CD4-positive, alpha-beta T cell treated with Interleukin-15 for 4 hours (primary cell): ENCODE data around the gene CGNL1.

ENCODE experiments used
- DNase-seq: peaks from one replicate; pipeline ENCODE4 v3.0.0-alpha.2; 2020; ENCODE audit warnings: low spot score

CGNL1 gene

GRCh38 chr15:57385923-57386390, 9.7 kb downstream of the CGNL1 start:
- no peak for DNase-seq

DNA sequence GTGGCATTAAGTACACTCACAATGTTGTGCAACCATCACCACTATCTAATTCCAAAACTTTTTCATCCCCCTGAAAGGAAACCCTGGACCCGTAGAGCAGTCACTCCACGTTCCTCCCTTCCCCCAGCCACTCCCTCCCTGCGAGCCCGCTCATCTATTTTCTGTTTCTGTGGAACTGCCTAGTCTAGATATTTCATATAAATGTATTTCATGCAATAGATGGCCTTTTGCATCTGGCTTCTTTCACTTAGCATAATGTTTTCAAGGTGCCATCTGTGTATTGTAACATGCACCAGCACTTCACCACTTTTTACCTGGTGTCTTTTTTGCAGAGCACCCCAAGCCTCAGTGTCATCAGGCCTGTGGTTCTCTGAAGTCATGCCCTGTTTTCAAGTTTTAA, 10.7 kb downstream of the CGNL1 start:
- DNase-seq, result no peak

- DNase-seq, result no peak
Observed at GRCh38 chr15:57387564-57388076, 11.3 kb downstream of the CGNL1 start.

- DNase-seq, result no peak
Observed at GRCh38 chr15:57388464-57388863, 12.2 kb downstream of the CGNL1 start.

GRCh38 chr15:57389991-57390390, 13.7 kb downstream of the CGNL1 start:
- no peak for DNase-seq

- no peak for DNase-seq
Observed at GRCh38 chr15:57390583-57390982, 14.3 kb downstream of the CGNL1 start.

- DNase-seq, result no peak
Observed at GRCh38 chr15:57391537-57391936, 15.2 kb downstream of the CGNL1 start.

DNA sequence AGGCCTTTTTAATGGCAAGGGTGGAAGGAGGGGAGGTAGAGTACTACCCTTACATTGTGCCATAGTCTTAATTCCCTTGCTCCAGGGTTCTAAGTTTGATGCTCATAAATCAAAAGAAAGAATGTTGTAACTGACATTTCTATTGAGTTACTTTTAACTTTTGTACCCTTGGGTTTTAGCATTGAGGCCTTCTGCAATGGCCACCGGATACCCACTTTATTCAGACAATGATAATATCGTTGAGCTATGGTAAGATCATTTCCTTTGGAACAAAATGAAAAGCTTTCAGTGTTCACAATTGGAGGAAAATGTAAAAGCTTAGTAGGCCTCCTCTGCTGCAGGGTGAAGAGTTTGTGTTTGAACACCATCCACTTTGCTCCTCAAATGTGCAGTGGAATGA, 16.8 kb downstream of the CGNL1 start:
- DNase-seq, result no peak

DNA sequence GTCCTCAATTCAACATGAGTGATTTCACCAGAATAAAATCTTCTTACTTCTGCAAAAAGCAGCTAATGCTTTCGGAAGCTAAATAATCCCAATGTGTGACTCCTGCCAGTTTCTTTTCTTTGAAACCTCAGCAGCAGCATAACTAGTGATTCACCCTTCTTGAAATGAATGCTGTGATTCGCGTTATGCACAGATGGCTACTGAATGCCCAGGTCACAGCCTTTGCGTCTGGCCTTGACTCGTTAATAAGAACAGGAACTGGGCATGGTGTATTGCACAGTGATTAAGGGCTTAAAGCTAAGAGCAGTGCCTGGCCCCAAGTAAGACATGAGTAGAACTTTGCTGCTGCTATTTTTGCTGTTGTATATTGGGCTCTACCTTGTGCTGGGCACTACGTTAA, 19.0 kb downstream of the CGNL1 start:
- DNase-seq, result no peak

DNA sequence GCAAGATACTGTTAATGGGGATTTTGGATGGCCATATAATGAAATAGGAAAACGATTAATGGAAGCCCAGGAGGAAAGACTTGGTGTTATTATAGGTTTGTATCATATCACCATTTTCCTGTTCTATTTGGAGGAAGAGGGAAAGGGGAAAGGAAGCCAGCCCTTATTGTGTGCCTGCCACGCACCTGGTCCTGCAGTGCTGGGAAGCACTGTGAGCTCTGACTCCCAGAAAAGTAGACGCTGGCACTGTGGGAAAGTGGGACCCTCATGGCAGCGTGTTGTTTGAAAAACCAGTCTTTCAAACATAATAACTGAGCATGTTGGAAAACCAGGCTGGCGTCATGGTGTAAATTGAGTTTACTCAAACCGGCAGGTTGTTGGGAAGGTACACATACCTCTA, 22.0 kb downstream of the CGNL1 start:
- DNase-seq, result no peak

- DNase-seq, result no peak
Observed at GRCh38 chr15:57401546-57401945, 25.2 kb downstream of the CGNL1 start.

DNA sequence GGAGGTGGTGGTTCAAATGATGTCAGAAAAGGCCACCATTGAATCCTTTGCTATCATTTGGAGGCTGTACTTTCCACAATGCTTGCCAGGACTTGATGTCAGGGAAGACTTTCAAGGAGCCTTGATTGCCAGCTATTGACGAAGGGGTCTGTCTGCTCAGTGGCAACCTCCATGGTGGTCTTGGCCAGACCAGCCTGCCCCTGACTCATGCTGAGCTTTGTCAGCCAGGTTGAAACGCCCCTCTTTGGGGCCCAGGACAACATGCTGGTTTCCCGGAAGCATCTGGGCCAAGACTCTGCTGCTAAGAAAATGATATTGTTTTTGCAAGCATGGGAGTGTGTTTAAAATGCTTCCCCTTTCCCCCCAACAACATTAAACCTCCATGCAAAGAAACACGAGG, 26.7 kb downstream of the CGNL1 start:
- no peak for DNase-seq

DNA sequence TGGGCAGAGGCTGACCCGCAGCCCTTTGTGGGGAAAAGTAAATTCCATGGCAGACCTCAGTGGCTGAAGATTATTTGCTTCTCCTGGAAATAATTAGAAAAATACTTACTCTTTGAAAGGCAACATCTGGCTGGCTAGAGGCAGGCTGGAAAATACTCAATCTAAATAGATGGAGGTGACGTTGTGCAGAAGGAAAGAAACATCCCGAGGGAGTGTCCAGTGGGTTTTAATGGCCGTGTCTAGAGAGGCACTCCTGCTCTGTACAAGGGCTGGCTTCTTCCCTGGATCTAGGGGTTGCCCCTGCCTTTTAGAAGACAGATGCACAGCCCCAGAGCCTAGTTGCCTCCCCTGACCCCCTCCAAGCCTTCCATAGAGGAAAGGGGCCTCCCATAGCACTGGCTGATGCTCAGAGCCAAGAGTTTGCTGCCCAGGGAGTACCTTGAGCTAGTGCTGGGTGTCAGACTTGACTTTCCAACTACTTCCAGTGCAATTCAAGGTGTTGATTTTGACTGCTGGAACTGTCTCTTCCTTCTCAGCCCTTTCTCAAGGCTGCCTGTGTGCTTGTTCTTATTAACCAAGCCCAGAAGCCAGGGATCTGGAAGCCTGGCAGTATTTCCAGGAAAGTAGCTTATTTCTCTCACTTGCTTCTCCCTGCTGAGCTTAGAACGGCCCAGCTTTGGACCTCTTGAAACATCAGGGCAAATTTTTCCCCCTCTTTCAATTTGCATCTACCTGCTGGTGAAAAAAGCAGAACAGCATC, 27.4 kb downstream of the CGNL1 start:
- DNase-seq, result no peak

DNA sequence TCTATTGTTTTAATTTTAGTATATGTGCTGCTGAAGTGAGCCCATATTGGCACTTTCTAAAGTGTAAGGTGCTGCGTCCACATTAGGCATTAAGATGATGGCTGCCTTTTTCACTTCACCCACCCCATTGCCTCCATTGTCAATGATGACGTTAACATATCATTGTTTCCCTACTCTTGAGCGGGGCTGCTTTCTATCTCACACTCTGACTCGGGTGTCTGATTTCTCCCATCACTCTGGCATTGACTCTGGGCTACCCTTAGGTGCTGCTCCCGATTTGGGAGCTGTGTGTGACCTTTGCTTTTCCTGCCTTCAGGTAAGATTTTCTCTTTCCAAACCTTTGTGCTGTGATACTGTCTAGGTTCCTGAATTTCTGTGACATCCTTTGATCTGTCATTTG, 28.8 kb downstream of the CGNL1 start:
- no peak for DNase-seq

DNA sequence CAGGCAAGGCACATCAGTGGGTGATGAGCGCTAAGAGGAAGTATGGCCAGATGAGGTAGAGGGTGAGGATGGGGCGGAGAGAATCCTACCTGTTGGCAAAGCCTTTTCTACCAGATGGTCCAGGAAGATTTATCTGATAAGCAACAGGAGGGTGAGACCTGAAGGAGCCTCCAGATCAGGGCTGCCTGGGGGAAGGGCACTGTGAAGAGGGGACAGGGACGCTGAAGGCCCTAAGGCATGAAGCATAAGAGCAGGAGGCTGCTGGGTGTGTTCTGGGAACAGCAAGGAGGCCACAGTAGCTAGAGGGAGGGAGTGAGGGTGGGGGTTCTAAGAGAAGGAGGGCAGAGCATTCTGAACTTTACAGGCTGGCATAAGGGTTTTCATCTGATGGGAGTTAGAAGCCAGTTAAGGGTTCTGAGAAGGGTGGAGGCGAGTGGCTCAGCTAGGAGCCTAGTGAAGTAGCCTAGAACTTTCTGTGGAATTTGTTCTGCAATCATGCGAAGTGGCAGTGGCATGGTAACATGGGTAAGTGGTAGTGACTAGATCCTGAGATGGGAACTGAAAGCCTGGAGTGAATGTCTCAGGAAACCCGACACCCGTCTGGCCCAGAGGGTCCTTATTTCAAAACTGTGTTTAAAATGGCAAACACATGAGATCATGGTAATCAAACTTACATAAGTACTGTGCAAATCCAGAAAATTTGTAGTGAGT, 29.9 kb downstream of the CGNL1 start:
- DNase-seq, result no peak

DNA sequence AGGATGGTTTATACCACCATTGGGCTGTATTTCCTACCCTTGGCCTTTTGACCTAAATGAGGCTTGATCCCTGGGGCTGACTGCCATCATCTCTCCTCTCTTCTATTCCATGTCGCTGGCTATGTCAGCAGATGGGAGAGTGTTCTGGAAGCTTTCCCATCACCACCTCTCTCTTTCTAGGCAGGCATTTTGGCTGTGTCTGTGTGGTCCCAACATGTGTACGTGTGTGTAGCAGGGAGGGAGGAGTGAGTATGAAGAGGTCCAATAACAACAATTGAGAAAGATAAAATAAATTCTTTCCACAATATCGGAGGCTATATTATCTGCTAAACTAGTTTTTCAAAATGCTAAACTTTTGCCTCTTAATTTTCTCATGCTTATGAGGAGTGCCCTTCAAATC, 34.1 kb downstream of the CGNL1 start:
- no peak for DNase-seq

DNA sequence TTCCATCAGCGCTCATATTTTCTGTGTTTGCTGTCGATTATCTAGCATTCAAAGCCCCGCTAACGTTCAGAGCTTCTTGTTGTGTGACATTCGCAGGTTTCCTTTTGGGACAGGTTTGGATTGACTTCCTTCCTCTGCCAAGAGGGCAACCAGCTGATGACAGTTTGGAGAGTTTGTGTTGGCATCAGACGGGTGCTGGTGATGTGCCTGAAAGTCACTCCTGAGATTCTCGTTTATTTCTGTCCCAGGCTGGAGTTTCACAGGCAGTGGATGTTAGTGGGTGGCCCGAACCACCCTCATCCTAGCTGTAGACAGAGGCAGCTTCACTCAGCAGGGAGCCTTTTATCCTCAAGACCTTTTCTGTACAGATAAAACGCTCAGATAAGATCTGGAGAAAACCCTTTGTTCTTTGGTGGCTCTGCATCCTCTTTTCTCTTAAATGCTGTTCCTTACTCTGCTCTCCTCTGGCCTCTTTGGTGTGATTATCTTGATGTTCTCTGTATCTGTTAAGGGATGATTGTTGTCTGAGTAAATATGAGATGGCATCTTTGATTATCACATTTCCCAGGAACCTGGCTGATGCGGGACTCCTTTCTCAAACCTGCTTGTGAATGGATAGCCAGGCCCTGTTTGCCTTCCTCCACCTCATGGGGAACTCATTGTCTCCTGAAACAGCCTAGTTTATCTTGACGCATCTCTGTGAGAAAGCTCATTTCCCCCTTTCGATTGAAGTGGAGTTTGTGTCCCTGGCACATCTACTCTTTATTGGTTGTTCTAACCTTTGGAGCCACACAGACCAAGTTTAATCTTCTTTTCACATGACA, 35.9 kb downstream of the CGNL1 start:
- no peak for DNase-seq

DNA sequence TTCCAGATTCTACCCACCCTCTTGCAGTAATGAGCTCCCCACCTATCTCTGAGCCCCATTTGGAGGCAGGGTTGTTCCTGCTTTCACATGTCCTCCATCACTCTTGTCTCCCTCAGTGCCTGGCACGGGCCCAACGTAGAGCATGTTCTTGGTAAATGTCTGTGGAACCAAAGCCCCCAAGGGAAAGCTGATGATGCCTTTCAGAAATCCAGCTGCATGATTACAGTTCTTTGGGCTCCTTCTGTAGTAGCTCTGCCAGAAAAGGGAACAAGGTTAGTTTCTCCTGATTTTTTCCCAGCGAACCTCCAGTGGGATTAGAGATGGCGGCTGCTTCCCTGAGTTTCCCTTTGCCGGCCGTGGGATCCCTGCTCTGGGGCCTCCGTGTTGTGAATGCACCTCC, 39.3 kb downstream of the CGNL1 start:
- DNase-seq, result no peak

GRCh38 chr15:57418635-57419034, 42.3 kb downstream of the CGNL1 start:
- DNase-seq, result no peak

DNA sequence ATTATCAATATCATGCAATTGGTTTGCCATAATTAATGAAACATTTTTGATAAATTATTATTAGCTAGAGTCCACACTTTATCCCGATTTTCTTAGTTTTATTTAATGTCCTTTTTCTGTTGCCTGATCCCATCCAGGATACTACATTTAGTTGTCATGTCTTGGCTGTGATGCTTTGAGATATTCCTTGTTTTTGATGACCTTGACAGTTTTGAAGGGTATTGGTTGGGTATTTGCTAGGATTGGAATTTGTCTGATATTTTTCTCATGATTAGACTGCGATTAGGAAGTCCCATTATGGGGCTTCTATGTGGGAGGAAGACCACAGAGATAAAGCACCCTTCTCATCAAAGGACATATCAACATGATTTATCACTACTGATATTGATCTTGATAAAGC, 43.0 kb downstream of the CGNL1 start:
- no peak for DNase-seq

- no peak for DNase-seq
Observed at GRCh38 chr15:57421110-57421509, 44.8 kb downstream of the CGNL1 start.

DNA sequence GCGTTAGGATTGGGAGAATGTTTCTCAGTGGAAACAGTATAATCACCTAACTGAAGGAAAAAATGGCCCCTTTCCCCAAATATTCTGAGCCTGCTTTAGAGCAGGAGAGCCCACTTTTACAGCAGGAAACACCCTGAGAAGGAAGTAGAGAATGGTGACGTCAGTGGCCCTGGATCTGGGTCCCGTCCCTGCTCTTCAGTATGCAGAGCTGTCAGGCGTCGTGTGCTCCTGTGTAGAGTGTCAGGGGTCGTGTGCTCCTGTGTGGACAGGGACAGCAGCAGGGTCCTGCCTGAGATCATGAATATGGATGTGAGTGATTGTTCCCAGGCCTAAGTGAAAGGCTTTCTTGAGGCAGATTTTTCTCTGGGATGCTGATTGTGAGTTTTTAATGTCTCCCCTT, 45.2 kb downstream of the CGNL1 start:
- no peak for DNase-seq
